ENCODE measurements around the gene WNT2B. TPM values are rescaled to one million over a fixed set of nuclear protein-coding genes. Genes with fewer than 3 reads are reported as not detected.

WNT2B gene
- polyA plus RNA-seq, 1 of the 3 experiments (the other 2 are of a cell fraction) = 4.3 TPM

DNA sequence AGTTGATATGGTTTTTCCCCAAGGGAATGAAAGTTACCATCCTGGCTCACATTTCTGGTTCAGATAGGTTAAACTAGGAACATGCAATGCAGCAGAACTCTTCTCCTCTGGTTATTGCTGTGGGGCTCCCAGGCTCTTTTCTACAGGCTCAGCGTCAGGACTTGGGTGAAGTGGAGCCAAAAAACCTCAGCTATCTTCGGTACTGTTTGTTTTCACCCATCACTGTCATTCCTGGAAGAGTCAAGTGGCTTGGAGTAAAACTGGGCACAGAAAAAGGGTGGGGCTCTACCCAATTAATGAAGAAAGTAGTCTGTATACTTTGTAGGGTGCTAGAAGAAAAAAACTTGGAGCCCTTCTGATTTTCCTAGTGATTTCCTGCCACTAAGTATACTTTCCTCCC, 9.4 kb downstream of the WNT2B start:
- Histone ChIP-seq H3K27me3 (ENCODE audit: insufficient read depth) (no peaks in the 10 kb centered on the region), H2AFZ (ENCODE audit: low read depth) (no peak overlapping the region), H3K79me2 (ENCODE audit: insufficient read depth) (no peaks in the 10 kb centered on the region), H3K36me3 (replicated peaks in 1 of 2; ENCODE audit: control insufficient read depth in 1 of 2, insufficient read depth in 2 of 2, low read length in 1 of 2) (no peaks in the 10 kb centered on the region), H4K20me1 (ENCODE audit: insufficient read depth) (no peaks in the 10 kb centered on the region), H3K9me2 (no peaks in the 10 kb centered on the region), H3K4me3 (ENCODE audit: low read depth in 2 of 2, low read length in 1 of 2) (no peak overlapping the region), H3F3A (replicated peaks; ENCODE audit: insufficient read depth) (peaks cover 6% of the 10 kb centered on the region), H3K27ac (ENCODE audit: low read depth in 2 of 2, low read length in 1 of 2) (no peak overlapping the region), H3K4me2 (no peak overlapping the region), H3K4me1 (ENCODE audit: control insufficient read depth in 1 of 2, insufficient read depth in 2 of 2, low read depth in 1 of 2, low read length in 1 of 2) (peaks cover 0 to 10% of the 10 kb centered on the region in 2 experiments; a peak in 2 of 4 replicates), H3K9me3 (no peaks in the 10 kb centered on the region), H3K9ac (no peak overlapping the region)
- no peak for DNase-seq
- ChIA-PET POLR2A (no interaction called here), CTCF (no interaction called here)
- TF ChIP-seq JUND (IDR thresholded peaks at IDR 0.05) (no peak), SMC3 (IDR thresholded peaks at IDR 0.05; ENCODE audit: low read depth, low read length) (no peak), FOSL2 (IDR thresholded peaks at IDR 0.05; ENCODE audit: borderline replicate concordance, low read depth) (no peak), CHD2 (IDR thresholded peaks at IDR 0.05; ENCODE audit: low read length, partially characterized antibody) (no peak), FOXM1 (IDR thresholded peaks at IDR 0.05; ENCODE audit: low read depth) (no peak), RAD21 (IDR thresholded peaks at IDR 0.05; ENCODE audit: low read length) (no peak), SIN3A (IDR thresholded peaks at IDR 0.05; ENCODE audit: borderline replicate concordance, low read depth, low read length) (no peak), GABPA (IDR thresholded peaks at IDR 0.05; ENCODE audit: low read depth) (no peak), TCF12 (IDR thresholded peaks at IDR 0.05) (no peak), TEAD4 (IDR thresholded peaks at IDR 0.05; ENCODE audit: borderline replicate concordance, insufficient read depth) (no peak), RXRA (IDR thresholded peaks at IDR 0.05; ENCODE audit: borderline replicate concordance, low read depth) (no peak), FOXJ3 (CRISPR knock-in tag; IDR thresholded peaks at IDR 0.05) (no peak), GATA2 (CRISPR knock-in tag; IDR thresholded peaks at IDR 0.05) (no peak)
- TF ChIP-seq, protein P1, sequence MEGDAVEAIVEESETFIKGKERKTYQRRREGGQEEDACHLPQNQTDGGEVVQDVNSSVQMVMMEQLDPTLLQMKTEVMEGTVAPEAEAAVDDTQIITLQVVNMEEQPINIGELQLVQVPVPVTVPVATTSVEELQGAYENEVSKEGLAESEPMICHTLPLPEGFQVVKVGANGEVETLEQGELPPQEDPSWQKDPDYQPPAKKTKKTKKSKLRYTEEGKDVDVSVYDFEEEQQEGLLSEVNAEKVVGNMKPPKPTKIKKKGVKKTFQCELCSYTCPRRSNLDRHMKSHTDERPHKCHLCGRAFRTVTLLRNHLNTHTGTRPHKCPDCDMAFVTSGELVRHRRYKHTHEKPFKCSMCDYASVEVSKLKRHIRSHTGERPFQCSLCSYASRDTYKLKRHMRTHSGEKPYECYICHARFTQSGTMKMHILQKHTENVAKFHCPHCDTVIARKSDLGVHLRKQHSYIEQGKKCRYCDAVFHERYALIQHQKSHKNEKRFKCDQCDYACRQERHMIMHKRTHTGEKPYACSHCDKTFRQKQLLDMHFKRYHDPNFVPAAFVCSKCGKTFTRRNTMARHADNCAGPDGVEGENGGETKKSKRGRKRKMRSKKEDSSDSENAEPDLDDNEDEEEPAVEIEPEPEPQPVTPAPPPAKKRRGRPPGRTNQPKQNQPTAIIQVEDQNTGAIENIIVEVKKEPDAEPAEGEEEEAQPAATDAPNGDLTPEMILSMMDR (IDR thresholded peaks at IDR 0.05) = no peak
- TF ChIP-seq, protein P2, sequence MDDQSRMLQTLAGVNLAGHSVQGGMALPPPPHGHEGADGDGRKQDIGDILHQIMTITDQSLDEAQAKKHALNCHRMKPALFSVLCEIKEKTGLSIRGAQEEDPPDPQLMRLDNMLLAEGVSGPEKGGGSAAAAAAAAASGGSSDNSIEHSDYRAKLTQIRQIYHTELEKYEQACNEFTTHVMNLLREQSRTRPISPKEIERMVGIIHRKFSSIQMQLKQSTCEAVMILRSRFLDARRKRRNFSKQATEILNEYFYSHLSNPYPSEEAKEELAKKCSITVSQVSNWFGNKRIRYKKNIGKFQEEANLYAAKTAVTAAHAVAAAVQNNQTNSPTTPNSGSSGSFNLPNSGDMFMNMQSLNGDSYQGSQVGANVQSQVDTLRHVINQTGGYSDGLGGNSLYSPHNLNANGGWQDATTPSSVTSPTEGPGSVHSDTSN (IDR thresholded peaks at IDR 0.05) = no peak
- TF ChIP-seq, protein P3, sequence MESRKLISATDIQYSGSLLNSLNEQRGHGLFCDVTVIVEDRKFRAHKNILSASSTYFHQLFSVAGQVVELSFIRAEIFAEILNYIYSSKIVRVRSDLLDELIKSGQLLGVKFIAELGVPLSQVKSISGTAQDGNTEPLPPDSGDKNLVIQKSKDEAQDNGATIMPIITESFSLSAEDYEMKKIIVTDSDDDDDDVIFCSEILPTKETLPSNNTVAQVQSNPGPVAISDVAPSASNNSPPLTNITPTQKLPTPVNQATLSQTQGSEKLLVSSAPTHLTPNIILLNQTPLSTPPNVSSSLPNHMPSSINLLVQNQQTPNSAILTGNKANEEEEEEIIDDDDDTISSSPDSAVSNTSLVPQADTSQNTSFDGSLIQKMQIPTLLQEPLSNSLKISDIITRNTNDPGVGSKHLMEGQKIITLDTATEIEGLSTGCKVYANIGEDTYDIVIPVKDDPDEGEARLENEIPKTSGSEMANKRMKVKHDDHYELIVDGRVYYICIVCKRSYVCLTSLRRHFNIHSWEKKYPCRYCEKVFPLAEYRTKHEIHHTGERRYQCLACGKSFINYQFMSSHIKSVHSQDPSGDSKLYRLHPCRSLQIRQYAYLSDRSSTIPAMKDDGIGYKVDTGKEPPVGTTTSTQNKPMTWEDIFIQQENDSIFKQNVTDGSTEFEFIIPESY (IDR thresholded peaks at IDR 0.05; ENCODE audit: borderline replicate concordance, low read depth) = no peak
- TF ChIP-seq, protein P4, sequence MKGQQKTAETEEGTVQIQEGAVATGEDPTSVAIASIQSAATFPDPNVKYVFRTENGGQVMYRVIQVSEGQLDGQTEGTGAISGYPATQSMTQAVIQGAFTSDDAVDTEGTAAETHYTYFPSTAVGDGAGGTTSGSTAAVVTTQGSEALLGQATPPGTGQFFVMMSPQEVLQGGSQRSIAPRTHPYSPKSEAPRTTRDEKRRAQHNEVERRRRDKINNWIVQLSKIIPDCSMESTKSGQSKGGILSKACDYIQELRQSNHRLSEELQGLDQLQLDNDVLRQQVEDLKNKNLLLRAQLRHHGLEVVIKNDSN (IDR thresholded peaks at IDR 0.05; ENCODE audit: borderline replicate concordance, low read depth) = no peak
- 89% methylated on average over 2 of the region's 2 CpGs for WGBS (ENCODE audit: low lambda C conversion rate)
